Lower leg skin (tissue), 4 donors: ENCODE data around the gene PARP2. TPM values are rescaled to one million over a fixed set of nuclear protein-coding genes. Genes with fewer than 3 reads are reported as not detected.

ENCODE experiments used
- total RNA-seq, 4 donors: library from RNA; depleted of rRNA; stranded (reverse); fragments of >200 nt; gene quantifications; one replicate each; pipeline ENCODE4 v1.1.0, GENCODE V29; 2016

PARP2 gene
- total RNA-seq, 4 donors from 2014 or later, result 7.9 to 20.4 (median 13.0) TPM

Other genes starting within 250 kb of the PARP2 start
- gene OR4K17, start 232.9 kb upstream of the PARP2 start, total RNA-seq, result not detected
- not detected for gene OR4N5, start 204.8 kb upstream of the PARP2 start, total RNA-seq
- not detected for gene OR11G2, start 152.7 kb upstream of the PARP2 start, total RNA-seq
- gene OR11H6, start 119.9 kb upstream of the PARP2 start, total RNA-seq, result not detected
- gene OR11H7, start 114.7 kb upstream of the PARP2 start, total RNA-seq, result not detected
- gene OR11H4, start 104.3 kb upstream of the PARP2 start, total RNA-seq, result not detected
- 10 to 100 TPM in 3 of 4 donors, 1 to 10 TPM in 1; 8.3 to 23.9 (median 13.8) TPM for gene TTC5, start 37.7 kb upstream of the PARP2 start, total RNA-seq
- 10 to 100 TPM; 39.1 to 58.1 (median 50.4) TPM for gene CCNB1IP1, start 10.4 kb upstream of the PARP2 start, total RNA-seq
- gene TEP1, start 69.9 kb downstream of the PARP2 start, total RNA-seq, result 10 to 100 TPM; 19.5 to 30.5 (median 23.6) TPM
- gene KLHL33, start 92.5 kb downstream of the PARP2 start, total RNA-seq, result 1 to 10 TPM in 1 of 4 donors, under 1 TPM in 2, not detected in 1; 0.12 to 1.2 (median 0.36) TPM
- 10 to 100 TPM; 13.8 to 54.5 (median 35.8) TPM for gene OSGEP, start 111.2 kb downstream of the PARP2 start, total RNA-seq
- 100 to 1,000 TPM; 107 to 217 (median 119) TPM for gene APEX1, start 111.6 kb downstream of the PARP2 start, total RNA-seq
- 10 to 100 TPM; 26.0 to 34.6 (median 27.6) TPM for gene PIP4P1, start 117.8 kb downstream of the PARP2 start, total RNA-seq
- 10 to 100 TPM; 23.0 to 48.8 (median 36.2) TPM for gene PNP, start 125.8 kb downstream of the PARP2 start, total RNA-seq
- gene RNASE10, start 161.9 kb downstream of the PARP2 start, total RNA-seq, result not detected
- not detected for gene RNASE9, start 217.4 kb downstream of the PARP2 start, total RNA-seq
- not detected for gene RNASE11, start 244.4 kb downstream of the PARP2 start, total RNA-seq
- gene RNASE12, start 247.7 kb downstream of the PARP2 start, total RNA-seq, result not detected